ENCODE measurements around the gene GNAO1.
A peak's percentile ranks its signal among the peaks of the same experiment; 100 is the strongest.

GNAO1 gene

GRCh38 chr16:56191156-56191815 is at the start of gene GNAO1:
Gene GNAO1, plus strand, starts transcription at chr16:56191489. Its CDS starts 747 bp downstream, at chr16:56192236.
- peak; percentile 35 for DNase-seq (ENCODE audit: low read depth)

GRCh38 chr16:56143666-56144065 is 47.6 kb upstream of the GNAO1 start:
- no peak for DNase-seq (ENCODE audit: low read depth)

- no peak for DNase-seq (ENCODE audit: low read depth)
Observed at GRCh38 chr16:56145369-56145768, 45.9 kb upstream of the GNAO1 start.

- no peak for DNase-seq (ENCODE audit: low read depth)
Observed at GRCh38 chr16:56151621-56152020, 39.7 kb upstream of the GNAO1 start.

GRCh38 chr16:56161658-56162057 is 29.6 kb upstream of the GNAO1 start:
- DNase-seq (ENCODE audit: low read depth): no peak

GRCh38 chr16:56163089-56163488 is 28.2 kb upstream of the GNAO1 start:
- DNase-seq (ENCODE audit: low read depth): no peak

- no peak for DNase-seq (ENCODE audit: low read depth)
Observed at GRCh38 chr16:56163938-56164337, 27.4 kb upstream of the GNAO1 start.

GRCh38 chr16:56164636-56165035 is 26.7 kb upstream of the GNAO1 start:
- DNase-seq (ENCODE audit: low read depth): no peak

- DNase-seq (ENCODE audit: low read depth): no peak
Observed at GRCh38 chr16:56174411-56174810, 16.9 kb upstream of the GNAO1 start.

- DNase-seq (ENCODE audit: low read depth): no peak
Observed at GRCh38 chr16:56181401-56181800, 9.9 kb upstream of the GNAO1 start.

- DNase-seq (ENCODE audit: low read depth): no peak
Observed at GRCh38 chr16:56183266-56183665, 8.0 kb upstream of the GNAO1 start.

GRCh38 chr16:56190048-56190676 is 1.1 kb upstream of the GNAO1 start:
- DNase-seq (ENCODE audit: low read depth): no peak

GRCh38 chr16:56190677-56191155 is 573 bp upstream of the GNAO1 start:
- no peak for DNase-seq (ENCODE audit: low read depth)

- DNase-seq (ENCODE audit: low read depth): no peak
Observed at GRCh38 chr16:56191835-56192634, 746 bp downstream of the GNAO1 start.

- no peak for DNase-seq (ENCODE audit: low read depth)
Observed at GRCh38 chr16:56192635-56192945, 1.3 kb downstream of the GNAO1 start.

GRCh38 chr16:56192986-56193945 is 2.0 kb downstream of the GNAO1 start:
- no peak for DNase-seq (ENCODE audit: low read depth)

GRCh38 chr16:56193951-56194726 is 2.9 kb downstream of the GNAO1 start:
- peak; percentile 57 for DNase-seq (ENCODE audit: low read depth)

GRCh38 chr16:56195151-56195550 is 3.9 kb downstream of the GNAO1 start:
- DNase-seq (ENCODE audit: low read depth): no peak

- DNase-seq (ENCODE audit: low read depth): no peak
Observed at GRCh38 chr16:56196381-56196780, 5.1 kb downstream of the GNAO1 start.

GRCh38 chr16:56197192-56197992 is 6.1 kb downstream of the GNAO1 start:
- DNase-seq (ENCODE audit: low read depth): no peak
